GM19455 (cell line): ENCODE results near the gene PRKCA.
"Not testable (repeated sequence)": the region's sequence is repeated elsewhere in the genome, so short reads cannot be mapped to it uniquely, and the experiment has no call there.

Source experiments
- ATAC-seq: cut with Tn5 transposase; IDR thresholded peaks from one replicate; pipeline ENCODE4 v1.9.1; 2021; ENCODE audit not compliant: unreplicated experiment

The PRKCA gene

GRCh38 chr17:66287911-66288310 lies 14.5 kb upstream of the PRKCA start:
- ATAC-seq, result no peak

- no peak for ATAC-seq
Observed at GRCh38 chr17:66290101-66290722, 12.2 kb upstream of the PRKCA start.

GRCh38 chr17:66292353-66292752 lies 10.1 kb upstream of the PRKCA start:
- ATAC-seq, result no peak

GRCh38 chr17:66296289-66296725 lies 6.1 kb upstream of the PRKCA start:
- no peak for ATAC-seq

- ATAC-seq, result not testable (repeated sequence)
Observed at GRCh38 chr17:66297443-66297842, 5.0 kb upstream of the PRKCA start.

GRCh38 chr17:66299711-66300110 lies 2.7 kb upstream of the PRKCA start:
- ATAC-seq, result no peak

GRCh38 chr17:66300956-66301355 lies 1.5 kb upstream of the PRKCA start:
- ATAC-seq, result no peak

GRCh38 chr17:66301367-66301863 lies 998 bp upstream of the PRKCA start:
- ATAC-seq, result no peak

GRCh38 chr17:66302761-66303626 lies 581 bp downstream of the PRKCA start:
- ATAC-seq, result peak; percentile 39

- ATAC-seq, result no peak
Observed at GRCh38 chr17:66304304-66305174, 2.1 kb downstream of the PRKCA start.

GRCh38 chr17:66306446-66306845 lies 4.0 kb downstream of the PRKCA start:
- no peak for ATAC-seq

- ATAC-seq, result no peak
Observed at GRCh38 chr17:66307257-66307656, 4.8 kb downstream of the PRKCA start.

- ATAC-seq, result no peak
Observed at GRCh38 chr17:66308856-66309255, 6.4 kb downstream of the PRKCA start.

- ATAC-seq, result no peak
Observed at GRCh38 chr17:66309793-66310192, 7.4 kb downstream of the PRKCA start.

GRCh38 chr17:66310528-66311148 lies 8.2 kb downstream of the PRKCA start:
- ATAC-seq, result no peak

- no peak for ATAC-seq
Observed at GRCh38 chr17:66312912-66313311, 10.5 kb downstream of the PRKCA start.

GRCh38 chr17:66313325-66313724 lies 10.9 kb downstream of the PRKCA start:
- ATAC-seq, result no peak

GRCh38 chr17:66313995-66314659 lies 11.7 kb downstream of the PRKCA start:
- no peak for ATAC-seq

- ATAC-seq, result no peak
Observed at GRCh38 chr17:66317629-66318028, 15.2 kb downstream of the PRKCA start.

- ATAC-seq, result no peak
Observed at GRCh38 chr17:66319226-66319625, 16.8 kb downstream of the PRKCA start.
